H9 (cell line): ENCODE measurements around the gene GLRA3. TPM values are rescaled to one million over a fixed set of nuclear protein-coding genes. Genes with fewer than 3 reads are reported as not detected.

ENCODE experiments used
- DNase-seq: peaks from one replicate; pipeline ENCODE4 v3.0.0-alpha.2; 2017
- H2AFZ ChIP-seq: one replicate; pipeline ENCODE4 v1.6.1; 2013; ENCODE audit warnings: mild to moderate bottlenecking, low read length, control low read depth, moderate library complexity
- H2AK5ac ChIP-seq: 2 replicates; pipeline ENCODE4 v1.6.1; 2013; ENCODE audit warnings: low read length, control low read depth, mixed read lengths; ENCODE audit not compliant: insufficient read length
- H2BK120ac ChIP-seq: one replicate; pipeline ENCODE4 v1.6.1; 2013; ENCODE audit warnings: low read depth, mild to moderate bottlenecking, low read length, control low read depth, inconsistent platforms; ENCODE audit not compliant: poor library complexity, severe bottlenecking
- H2BK12ac ChIP-seq: 2 replicates; pipeline ENCODE4 v1.6.1; 2013; ENCODE audit warnings: low read length, control low read depth, mixed read lengths, low read depth; ENCODE audit not compliant: insufficient read length
- H2BK15ac ChIP-seq: 2 replicates; pipeline ENCODE4 v1.6.1; 2013; ENCODE audit warnings: low read depth, low read length, control low read depth
- H2BK20ac ChIP-seq: one replicate; pipeline ENCODE4 v1.6.1; 2013; ENCODE audit warnings: low read depth, mild to moderate bottlenecking, low read length, control low read depth, inconsistent platforms; ENCODE audit not compliant: poor library complexity, severe bottlenecking
- H2BK5ac ChIP-seq: 2 replicates; pipeline ENCODE4 v1.6.1; 2013; ENCODE audit warnings: low read length, control low read depth, mixed read lengths; ENCODE audit not compliant: insufficient read length
- H3K14ac ChIP-seq: 2 replicates; pipeline ENCODE4 v1.6.1; 2013; ENCODE audit warnings: low read length, control low read depth; ENCODE audit not compliant: insufficient read depth
- H3K18ac ChIP-seq: 2 replicates; pipeline ENCODE4 v1.6.1; 2013; ENCODE audit warnings: low read depth, mild to moderate bottlenecking, mixed read lengths, low read length, control low read depth; ENCODE audit not compliant: insufficient read length
- H3K23ac ChIP-seq: 2 replicates; pipeline ENCODE4 v1.6.1; 2013; ENCODE audit warnings: low read length, control low read depth, mixed read lengths, low read depth; ENCODE audit not compliant: insufficient read length
- H3K23me2 ChIP-seq: 2 replicates; pipeline ENCODE4 v1.6.1; 2013; ENCODE audit warnings: low read depth, mild to moderate bottlenecking, mixed read lengths, low read length, control low read depth; ENCODE audit not compliant: insufficient read length, poor library complexity, severe bottlenecking
- H3K27ac ChIP-seq: 2 replicates; pipeline ENCODE4 v1.5.1; 2013; ENCODE audit warnings: low read length, control low read depth, mixed read lengths, low read depth; ENCODE audit not compliant: insufficient read length
- H3K27me3 ChIP-seq: 2 replicates; pipeline ENCODE4 v1.6.1; 2013; ENCODE audit warnings: low read length, control low read depth, inconsistent platforms; ENCODE audit not compliant: insufficient read depth
- H3K4ac ChIP-seq: 2 replicates; pipeline ENCODE4 v1.6.1; 2013; ENCODE audit warnings: low read depth, mild to moderate bottlenecking, control low read depth, inconsistent platforms, low read length, moderate library complexity
- H3K4me1 ChIP-seq: 2 replicates; pipeline ENCODE4 v1.6.1; 2013; ENCODE audit warnings: low read length, control low read depth, inconsistent platforms; ENCODE audit not compliant: insufficient read depth
- H3K4me2 ChIP-seq: 2 replicates; pipeline ENCODE4 v1.6.1; 2013; ENCODE audit warnings: low read length, control low read depth, mixed read lengths; ENCODE audit not compliant: insufficient read length, insufficient read depth
- H3K56ac ChIP-seq: 2 replicates; pipeline ENCODE4 v1.6.1; 2013; ENCODE audit warnings: low read depth, mild to moderate bottlenecking, mixed read lengths, low read length, control low read depth; ENCODE audit not compliant: insufficient read length
- H3K79me1 ChIP-seq: 2 replicates; pipeline ENCODE4 v1.6.1; 2013; ENCODE audit warnings: low read depth, mild to moderate bottlenecking, moderate library complexity, low read length, control low read depth, inconsistent platforms; ENCODE audit not compliant: insufficient read depth, poor library complexity, severe bottlenecking
- H3K79me2 ChIP-seq: 2 replicates; pipeline ENCODE4 v1.6.1; 2013; ENCODE audit warnings: low read length, control low read depth, inconsistent platforms; ENCODE audit not compliant: insufficient read depth
- H3K9ac ChIP-seq: 2 replicates; pipeline ENCODE4 v1.6.1; 2013; ENCODE audit warnings: low read length, control low read depth, mixed read lengths; ENCODE audit not compliant: insufficient read length; ENCODE audit errors: extremely low read depth
- H3K9me3 ChIP-seq: one replicate; pipeline ENCODE4 v1.6.1; 2013; ENCODE audit warnings: low read depth, low read length, inconsistent platforms; ENCODE audit not compliant: control insufficient read depth
- H3T11ph ChIP-seq: one replicate; pipeline ENCODE4 v1.6.1; 2013; ENCODE audit warnings: mild to moderate bottlenecking, low read length, control low read depth, inconsistent platforms
- H4K20me1 ChIP-seq: one replicate; pipeline ENCODE4 v1.6.1; 2013; ENCODE audit not compliant: control insufficient read depth, insufficient read length, insufficient read depth
- H4K5ac ChIP-seq: 2 replicates; pipeline ENCODE4 v1.6.1; 2013; ENCODE audit warnings: low read depth, mild to moderate bottlenecking, mixed read lengths, low read length, control low read depth; ENCODE audit not compliant: insufficient read length
- H4K8ac ChIP-seq: replicated peaks from 2 replicates; pipeline ENCODE4 v1.6.1; 2013; ENCODE audit warnings: low read length, control low read depth, mixed read lengths, low read depth; ENCODE audit not compliant: insufficient read length
- H4K91ac ChIP-seq: 2 replicates; pipeline ENCODE4 v1.6.1; 2013; ENCODE audit warnings: low read depth, mild to moderate bottlenecking, moderate library complexity, mixed read lengths, low read length, control low read depth; ENCODE audit not compliant: insufficient read length
- H3K27ac Mint-ChIP-seq, 3 experiments: 2 replicates in 2 of 3; 3 replicates in 1 of 3; pipeline ENCODE4 v1.8.0; 2020 to 2021; ENCODE audit warnings: mixed read lengths in 3 of 3, mild to moderate bottlenecking in 1 of 3, moderate library complexity in 1 of 3
- H3K27me3 Mint-ChIP-seq: 2 replicates; pipeline ENCODE4 v1.8.0; 2021; ENCODE audit warnings: low read depth, mild to moderate bottlenecking, moderate library complexity, mixed read lengths
- H3K36me3 Mint-ChIP-seq, 3 experiments: 2 replicates in 2 of 3; 3 replicates in 1 of 3; pipeline ENCODE4 v1.8.0; 2020 to 2021; ENCODE audit warnings: low read depth in 3 of 3, mixed read lengths in 3 of 3; ENCODE audit not compliant: insufficient read depth in 1 of 3
- H3K4me1 Mint-ChIP-seq, 2 experiments: 2 replicates each; pipeline ENCODE4 v1.8.0; 2020; ENCODE audit warnings: mixed read lengths in 2 of 2
- H3K4me3 Mint-ChIP-seq, 2 experiments: 2 replicates in 1 of 2; 3 replicates in 1 of 2; pipeline ENCODE4 v1.8.0; 2020 to 2021; ENCODE audit warnings: mild to moderate bottlenecking in 2 of 2, mixed read lengths in 2 of 2, moderate library complexity in 1 of 2
- H3K9me3 Mint-ChIP-seq, 2 experiments: 2 replicates in 1 of 2; 3 replicates in 1 of 2; pipeline ENCODE4 v1.8.0; 2020; ENCODE audit warnings: mild to moderate bottlenecking in 2 of 2, mixed read lengths in 2 of 2, moderate library complexity in 1 of 2
- WGBS: extraction: QIAGEN DNeasy Blood & Tissue Kit; methylation state at CpG from one replicate; pipeline ENCODE4 v1.1.7; 2013; ENCODE audit warnings: missing lambda C conversion rate, low lambda C conversion rate, mixed read lengths; ENCODE audit not compliant: insufficient read length; ENCODE audit errors: extremely low coverage; 5-methylcytosine and 5-hydroxymethylcytosine counted together
- total RNA-seq: library from RNA; stranded (reverse); gene quantifications from 2 replicates; pipeline ENCODE4 v1.2.1, GENCODE V29; 2021
- TF ChIP-seq, protein P1 (sequence below): fragments of 200-600 bp; sonication (generic); conservative IDR thresholded peaks from 3 replicates; pipeline ENCODE4 v1.8.0; 2021; ENCODE audit warnings: antibody characterized with exemption, mild to moderate bottlenecking

GLRA3 gene
- total RNA-seq, 1 experiment from 2014 or later = 0.09 TPM

DNA sequence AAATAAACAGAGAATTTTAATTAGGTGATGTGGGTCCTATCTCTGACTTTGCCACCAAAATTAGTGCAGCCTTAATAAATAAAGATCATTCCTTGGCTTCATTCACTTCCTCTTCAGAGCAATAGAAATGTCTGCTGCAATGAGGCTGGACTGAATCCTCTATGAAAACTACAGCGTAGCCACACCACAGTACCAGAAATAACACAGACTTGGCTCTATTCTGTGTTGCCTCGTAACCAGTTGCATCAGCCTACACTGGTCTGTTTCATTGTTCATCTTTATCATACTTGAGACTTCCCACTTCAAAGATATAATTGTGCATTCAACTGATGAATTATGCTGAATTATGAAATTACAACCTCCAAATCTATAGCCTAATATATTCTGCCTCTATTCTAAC is 15.8 kb downstream of the GLRA3 start:
- Histone ChIP-seq H3K23ac (no peak overlapping the region), H3K56ac (no peak overlapping the region), H4K91ac (no peak overlapping the region), H2BK12ac (no peak overlapping the region), H3K9me3 (peaks cover 9% of the 10 kb centered on the region), H4K20me1 (no peaks in the 10 kb centered on the region), H3K79me1 (no peaks in the 10 kb centered on the region), H3K4me1 (no peaks in the 10 kb centered on the region; the same call in 1 of the 2 replicates), H3K18ac (no peak overlapping the region), H2BK15ac (no peak overlapping the region), H4K5ac (no peak overlapping the region), H3T11ph (no peak overlapping the region), H3K79me2 (no peaks in the 10 kb centered on the region), H3K9ac (no peak overlapping the region), H2BK5ac (no peak overlapping the region), H3K4me2 (no peak overlapping the region), H2AFZ (no peak overlapping the region), H2AK5ac (no peak overlapping the region), H3K4ac (no peak overlapping the region), H3K23me2 (no peaks in the 10 kb centered on the region), H3K14ac (no peak overlapping the region), H2BK20ac (no peak overlapping the region), H3K27ac (no peak overlapping the region), H3K27me3 (no peaks in the 10 kb centered on the region), H2BK120ac (no peak overlapping the region), H4K8ac (no peak overlapping the region)
- Mint-ChIP-seq H3K9me3 (peaks cover 32 to 38% of the 10 kb centered on the region in 2 experiments), H3K4me1 (peaks cover 7 to 13% of the 10 kb centered on the region in 2 experiments), H3K27ac (no peak overlapping the region), H3K36me3 (peaks cover 9 to 28% (median 14%) of the 10 kb centered on the region in 3 experiments), H3K27me3 (no peaks in the 10 kb centered on the region), H3K4me3 (no peak overlapping the region)
- no peak for DNase-seq
- no CpG with 5 or more reads among the region's 2 CpGs for WGBS
- TF ChIP-seq, protein P1, sequence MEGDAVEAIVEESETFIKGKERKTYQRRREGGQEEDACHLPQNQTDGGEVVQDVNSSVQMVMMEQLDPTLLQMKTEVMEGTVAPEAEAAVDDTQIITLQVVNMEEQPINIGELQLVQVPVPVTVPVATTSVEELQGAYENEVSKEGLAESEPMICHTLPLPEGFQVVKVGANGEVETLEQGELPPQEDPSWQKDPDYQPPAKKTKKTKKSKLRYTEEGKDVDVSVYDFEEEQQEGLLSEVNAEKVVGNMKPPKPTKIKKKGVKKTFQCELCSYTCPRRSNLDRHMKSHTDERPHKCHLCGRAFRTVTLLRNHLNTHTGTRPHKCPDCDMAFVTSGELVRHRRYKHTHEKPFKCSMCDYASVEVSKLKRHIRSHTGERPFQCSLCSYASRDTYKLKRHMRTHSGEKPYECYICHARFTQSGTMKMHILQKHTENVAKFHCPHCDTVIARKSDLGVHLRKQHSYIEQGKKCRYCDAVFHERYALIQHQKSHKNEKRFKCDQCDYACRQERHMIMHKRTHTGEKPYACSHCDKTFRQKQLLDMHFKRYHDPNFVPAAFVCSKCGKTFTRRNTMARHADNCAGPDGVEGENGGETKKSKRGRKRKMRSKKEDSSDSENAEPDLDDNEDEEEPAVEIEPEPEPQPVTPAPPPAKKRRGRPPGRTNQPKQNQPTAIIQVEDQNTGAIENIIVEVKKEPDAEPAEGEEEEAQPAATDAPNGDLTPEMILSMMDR = no peak
